ENCODE data around the gene ALDH1L1. TPM values are rescaled to one million over a fixed set of nuclear protein-coding genes. Genes with fewer than 3 reads are reported as not detected.

ALDH1L1 gene
- total RNA-seq, 8 experiments from 2014 or later: 0.27 to 7.8 (median 0.75) TPM

DNA sequence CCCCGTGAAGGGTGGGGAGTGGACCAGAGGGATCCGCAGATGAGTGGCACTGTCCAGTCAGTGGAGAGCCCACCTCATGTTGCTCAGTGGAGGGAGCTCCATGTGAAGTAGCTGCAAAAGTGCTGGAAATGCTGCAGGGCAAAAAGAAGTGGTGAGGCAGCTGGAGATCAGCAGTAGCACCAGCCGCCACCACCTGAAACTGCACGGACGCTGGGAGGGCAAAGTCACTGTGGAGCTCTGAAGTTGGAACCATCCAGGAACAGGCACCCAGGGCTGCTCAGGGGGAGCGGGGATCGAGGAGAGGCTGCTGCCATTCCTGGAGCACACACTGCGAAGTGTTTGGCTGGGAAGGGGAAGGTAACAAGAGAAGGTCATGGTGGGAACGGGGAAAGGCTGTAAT lies 6.4 kb upstream of the ALDH1L1 start:
- no peak for ATAC-seq (replicated peaks in 6 of 8)
- 40 to 96% (median 68%) methylated on average over 2 to 8 of the region's 9 CpGs; no CpG with 5 or more reads in 3 of the 10 experiments for WGBS, 10 experiments
- H3K4me3 ChIP-seq: no peak overlapping the region
- in situ Hi-C loops (cut with MboI; ENCODE audit: low pct_unique_long_range_greater_than_20kb in 2 of 9, low sequenced_read_pairs in 9 of 9, unreplicated experiment in 9 of 9): no loop called here
- no peaks in the 10 kb centered on the region for H3K4me1 ChIP-seq (replicated peaks in 1 of 2)
- H3K27ac ChIP-seq: no peak overlapping the region

DNA sequence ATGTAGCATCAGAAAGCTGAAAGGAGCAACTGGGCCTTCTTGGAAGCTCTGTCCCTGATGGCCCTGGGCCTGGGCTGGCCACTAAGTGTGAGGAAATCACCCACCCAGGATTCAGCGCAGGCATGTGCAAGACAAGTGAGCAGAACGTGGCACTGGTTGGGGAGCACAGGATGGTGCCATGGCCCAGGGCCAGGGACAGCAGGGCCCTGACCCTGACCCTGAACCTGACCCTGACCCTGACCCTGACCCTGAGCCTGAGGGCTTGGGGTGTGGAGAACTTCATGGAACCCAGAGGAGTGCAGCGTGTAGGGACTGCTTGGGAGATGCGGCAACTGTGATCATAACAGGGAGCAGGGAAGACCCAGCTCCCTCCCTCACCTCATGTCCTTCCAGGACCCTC lies 5.9 kb upstream of the ALDH1L1 start:
- 40 to 100% (median 80%) methylated on average over 1 to 2 of the region's 4 CpGs; no CpG with 5 or more reads in 4 of the 10 experiments for WGBS, 10 experiments
- no peak for ATAC-seq (replicated peaks in 6 of 8)
- in situ Hi-C loops (cut with MboI; ENCODE audit: low pct_unique_long_range_greater_than_20kb in 2 of 9, low sequenced_read_pairs in 9 of 9, unreplicated experiment in 9 of 9): no loop called here
- no peak overlapping the region for H3K27ac ChIP-seq
- no peaks in the 10 kb centered on the region for H3K4me1 ChIP-seq (replicated peaks in 1 of 2)
- no peak overlapping the region for H3K4me3 ChIP-seq

DNA sequence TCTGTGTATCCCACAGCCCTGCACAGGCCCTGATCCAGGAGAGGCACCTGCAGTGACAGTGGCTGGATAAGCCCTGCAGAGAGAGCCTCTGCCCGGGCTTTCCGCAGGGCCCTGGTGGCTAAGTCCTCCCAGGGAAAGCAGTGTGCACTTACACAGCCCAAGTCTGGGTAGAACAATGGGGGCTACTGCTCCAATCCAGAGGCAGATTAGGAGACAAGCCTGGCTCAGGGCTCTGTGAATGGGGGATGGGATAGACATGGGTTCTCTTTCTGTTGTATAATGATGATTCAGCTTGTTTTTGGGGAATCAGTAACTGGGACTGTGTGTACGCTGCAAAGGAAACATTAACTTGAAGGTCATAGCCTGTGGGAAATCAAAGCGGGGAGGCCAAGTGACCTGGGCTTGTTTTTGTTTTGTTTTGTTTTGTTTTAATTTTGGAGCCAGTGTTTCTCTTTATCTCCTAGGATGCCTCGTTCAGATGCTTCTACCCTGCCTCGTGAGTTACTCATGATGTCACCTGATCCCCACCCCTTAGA lies 4.1 kb upstream of the ALDH1L1 start:
- ATAC-seq (replicated peaks in 6 of 8): no peak
- WGBS, 10 experiments: 33 to 100% (median 69%) methylated on average over 2 to 5 of the region's 6 CpGs; no CpG with 5 or more reads in 3 of the 10 experiments
- H3K4me3 ChIP-seq: no peak overlapping the region
- no peak overlapping the region for H3K27ac ChIP-seq
- H3K4me1 ChIP-seq (replicated peaks in 1 of 2): peaks cover 6 to 7% of the 10 kb centered on the region in 2 donors
- in situ Hi-C loops (cut with MboI; ENCODE audit: low pct_unique_long_range_greater_than_20kb in 2 of 9, low sequenced_read_pairs in 9 of 9, unreplicated experiment in 9 of 9): no loop called here

DNA sequence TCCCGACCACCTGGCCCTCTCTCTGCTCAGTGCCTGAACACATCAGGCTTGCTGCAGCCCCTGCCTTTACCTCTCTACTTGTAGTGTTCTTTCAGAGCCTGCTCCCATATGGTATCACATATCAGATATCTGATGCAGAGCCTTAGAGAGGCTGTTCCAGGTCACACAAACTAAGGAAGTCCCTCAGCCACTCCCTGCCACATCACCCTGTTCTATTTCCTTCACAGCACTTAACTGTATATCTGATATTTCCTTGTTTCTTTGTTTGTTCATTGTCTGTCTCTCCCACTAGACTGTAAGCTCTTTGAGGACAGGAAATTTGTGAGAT lies 976 bp upstream of the ALDH1L1 start:
- in situ Hi-C loops (cut with MboI; ENCODE audit: low pct_unique_long_range_greater_than_20kb in 2 of 9, low sequenced_read_pairs in 9 of 9, unreplicated experiment in 9 of 9): no loop called here
- no peak overlapping the region for H3K27ac ChIP-seq
- H3K4me1 ChIP-seq (replicated peaks in 1 of 2): peaks cover 6 to 7% of the 10 kb centered on the region in 2 donors
- no peak overlapping the region for H3K4me3 ChIP-seq
- 0 to 50% methylated on average over 1 of the region's 1 CpG; no CpG with 5 or more reads in 8 of the 10 experiments for WGBS, 10 experiments
- no peak for ATAC-seq (replicated peaks in 6 of 8)

DNA sequence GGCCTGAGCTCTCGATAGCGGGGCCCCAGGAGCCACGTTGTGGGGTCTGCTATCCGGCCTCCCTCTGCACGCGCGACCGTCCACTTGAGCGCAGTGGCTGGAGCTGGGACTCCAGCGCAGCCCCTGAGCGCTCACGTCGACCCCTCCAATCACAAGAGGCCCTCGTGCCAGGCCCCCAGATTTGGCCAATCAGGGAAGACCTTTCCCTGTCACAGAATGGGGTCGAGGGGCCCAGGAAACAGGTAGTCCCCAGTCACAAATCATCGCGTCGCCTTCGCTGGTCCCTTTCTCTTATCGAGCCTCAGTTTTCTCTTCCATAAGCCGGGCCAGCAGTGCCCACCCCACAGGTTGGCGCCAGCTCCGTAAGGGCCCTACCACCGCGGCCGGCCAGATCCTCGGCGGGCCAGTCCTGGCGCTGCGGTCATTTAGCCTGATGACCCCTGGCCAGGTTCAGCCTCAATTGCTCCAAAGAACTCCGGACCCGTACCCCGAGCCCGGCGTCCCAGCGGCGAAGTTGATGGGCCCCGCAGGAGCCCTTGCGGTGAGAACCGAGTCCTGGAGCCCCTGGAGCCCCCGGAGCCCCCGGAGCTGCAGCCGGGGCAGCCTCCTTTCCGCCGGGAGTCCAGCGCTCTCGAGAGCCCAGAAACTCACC lies 435 bp downstream of the ALDH1L1 start:
- Histone ChIP-seq H3K4me1 (replicated peaks in 1 of 2) (peaks cover 6 to 7% of the 10 kb centered on the region in 2 donors), H3K27ac (no peak overlapping the region), H3K4me3 (peak overlapping the region; percentile 18 to 33 (median 33))
- ATAC-seq (replicated peaks in 6 of 8): peak in 5 of 8 experiments; percentile 1 to 53 (median 6)
- in situ Hi-C loops (cut with MboI; ENCODE audit: low pct_unique_long_range_greater_than_20kb in 2 of 9, low sequenced_read_pairs in 9 of 9, unreplicated experiment in 9 of 9): no loop called here
- 3 to 20% (median 6%) methylated on average over 2 to 19 of the region's 47 CpGs; no CpG with 5 or more reads in 5 of the 10 experiments for WGBS, 10 experiments

DNA sequence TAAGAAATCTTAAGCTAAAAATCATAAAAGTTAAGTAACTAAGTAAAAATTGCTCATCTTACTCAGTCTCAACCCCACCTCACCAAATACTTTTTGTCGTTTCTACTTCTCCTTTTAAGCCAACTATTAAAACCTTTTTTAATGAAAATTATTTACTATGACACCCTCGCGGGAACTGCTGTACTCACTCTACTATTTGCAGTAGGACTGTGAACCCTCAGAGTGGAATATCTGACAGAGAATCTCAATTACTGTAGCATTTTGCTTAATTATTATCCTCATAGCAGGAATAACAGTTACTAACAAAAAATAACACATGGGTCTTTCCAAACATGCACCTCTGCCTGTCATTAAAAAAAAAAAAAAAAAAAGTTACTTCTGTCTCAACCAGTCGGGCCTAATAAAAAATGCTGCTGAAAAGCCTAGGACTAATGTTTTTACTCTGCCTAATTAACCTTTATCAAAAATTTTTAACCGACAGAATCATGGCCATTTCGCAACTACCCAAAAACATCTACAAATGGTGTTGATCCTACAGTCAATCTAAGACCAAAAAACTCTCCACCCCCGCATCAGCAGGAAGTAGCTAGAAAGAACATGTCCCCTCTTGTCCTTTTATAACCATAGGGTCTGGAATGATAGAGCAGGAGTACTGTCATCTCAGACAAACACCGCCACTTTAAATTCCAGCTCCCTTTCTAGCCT lies 10.2 kb downstream of the ALDH1L1 start:
- in situ Hi-C loops (cut with MboI; ENCODE audit: low pct_unique_long_range_greater_than_20kb in 2 of 9, low sequenced_read_pairs in 9 of 9, unreplicated experiment in 9 of 9): no loop called here
- 78 to 100% (median 86%) methylated on average over 2 to 8 of the region's 8 CpGs for WGBS, 10 experiments

DNA sequence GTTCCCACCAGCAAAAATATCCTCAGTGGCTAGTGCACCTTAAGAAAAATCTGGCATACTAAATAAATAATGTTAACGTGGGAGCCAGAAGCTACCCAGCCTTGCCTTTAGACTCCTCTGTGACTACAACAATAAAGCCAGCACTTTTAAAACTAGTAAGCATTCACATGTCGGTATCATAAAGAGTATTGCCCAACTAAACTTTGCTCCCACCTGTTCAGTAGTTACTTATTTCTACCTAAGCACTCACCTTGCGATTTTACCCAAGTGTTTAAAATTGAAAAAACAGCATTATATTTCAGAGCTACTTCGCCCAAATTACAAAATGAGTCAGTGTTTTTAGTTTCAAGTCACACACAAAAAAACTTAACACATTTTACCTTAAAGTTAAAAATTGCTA lies 12.8 kb downstream of the ALDH1L1 start:
- WGBS, 10 experiments: 21 to 100% (median 75%) methylated on average over 3 to 4 of the region's 4 CpGs; no CpG with 5 or more reads in 2 of the 10 experiments
- no peaks in the 10 kb centered on the region for H3K4me1 ChIP-seq (replicated peaks in 1 of 2)
- in situ Hi-C loops (cut with MboI; ENCODE audit: low pct_unique_long_range_greater_than_20kb in 2 of 9, low sequenced_read_pairs in 9 of 9, unreplicated experiment in 9 of 9): no loop called here
- ATAC-seq (replicated peaks in 6 of 8): no peak
- H3K4me3 ChIP-seq: no peak overlapping the region
- H3K27ac ChIP-seq: no peak overlapping the region

More for the DNA sequence above, 10.2 kb downstream of the ALDH1L1 start:
- Histone ChIP-seq H3K4me3 (no peak overlapping the region), H3K27ac (no peak overlapping the region), H3K4me1 (replicated peaks in 1 of 2) (no peaks in the 10 kb centered on the region)
- peak in 1 of 8 experiments; percentile 33 for ATAC-seq (replicated peaks in 6 of 8)

DNA sequence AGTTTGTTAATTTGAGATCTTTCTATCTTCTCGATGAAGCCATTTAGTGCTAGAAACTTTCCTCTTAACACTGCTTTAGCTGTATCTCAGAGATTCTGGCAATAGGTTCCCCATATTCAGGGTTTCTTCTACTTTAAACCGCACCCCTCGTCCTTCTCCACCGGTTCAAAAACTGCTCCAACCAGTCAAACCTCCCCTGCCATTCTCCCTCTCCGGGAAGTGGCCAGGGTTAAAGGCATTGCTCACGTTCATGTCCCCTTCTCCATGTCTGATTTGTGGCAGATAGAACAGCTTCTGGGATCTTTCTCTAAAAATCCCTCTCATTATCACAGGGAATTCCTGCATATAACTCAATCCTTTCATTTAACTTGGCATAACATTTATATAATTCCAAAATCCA lies 14.4 kb downstream of the ALDH1L1 start:
- no peak for ATAC-seq (replicated peaks in 6 of 8)
- 28 to 100% (median 85%) methylated on average over 1 to 6 of the region's 6 CpGs for WGBS, 10 experiments
- Histone ChIP-seq H3K27ac (no peak overlapping the region), H3K4me3 (no peak overlapping the region), H3K4me1 (replicated peaks in 1 of 2) (no peaks in the 10 kb centered on the region)
- in situ Hi-C loops (cut with MboI; ENCODE audit: low pct_unique_long_range_greater_than_20kb in 2 of 9, low sequenced_read_pairs in 9 of 9, unreplicated experiment in 9 of 9): no loop called here

DNA sequence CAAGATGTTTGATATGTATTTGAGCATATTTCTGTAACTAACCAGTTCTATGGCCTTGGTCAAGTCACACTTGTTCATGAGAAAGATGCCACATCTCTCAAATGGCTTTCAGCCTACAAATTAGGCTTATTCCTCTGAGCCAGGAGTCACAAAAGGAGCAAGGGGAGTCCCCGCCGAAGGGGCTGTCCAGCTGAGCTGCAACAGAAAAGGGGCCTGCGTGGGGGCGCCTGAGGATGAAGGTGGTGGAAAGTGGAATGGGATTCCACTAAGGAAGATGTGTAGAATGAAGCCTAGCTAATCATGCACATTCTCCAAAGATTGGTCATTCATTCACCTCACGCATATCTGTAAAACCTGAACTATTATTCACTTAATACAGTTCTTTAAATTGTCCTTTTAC lies 19.1 kb downstream of the ALDH1L1 start:
- no peak overlapping the region for H3K4me3 ChIP-seq
- no peak for ATAC-seq (replicated peaks in 6 of 8)
- H3K27ac ChIP-seq: no peak overlapping the region
- 52 to 86% (median 80%) methylated on average over 1 to 5 of the region's 5 CpGs; no CpG with 5 or more reads in 5 of the 10 experiments for WGBS, 10 experiments
- in situ Hi-C loops (cut with MboI; ENCODE audit: low pct_unique_long_range_greater_than_20kb in 2 of 9, low sequenced_read_pairs in 9 of 9, unreplicated experiment in 9 of 9): no loop called here
- H3K4me1 ChIP-seq (replicated peaks in 1 of 2): peaks cover 0 to 6% of the 10 kb centered on the region in 2 donors

DNA sequence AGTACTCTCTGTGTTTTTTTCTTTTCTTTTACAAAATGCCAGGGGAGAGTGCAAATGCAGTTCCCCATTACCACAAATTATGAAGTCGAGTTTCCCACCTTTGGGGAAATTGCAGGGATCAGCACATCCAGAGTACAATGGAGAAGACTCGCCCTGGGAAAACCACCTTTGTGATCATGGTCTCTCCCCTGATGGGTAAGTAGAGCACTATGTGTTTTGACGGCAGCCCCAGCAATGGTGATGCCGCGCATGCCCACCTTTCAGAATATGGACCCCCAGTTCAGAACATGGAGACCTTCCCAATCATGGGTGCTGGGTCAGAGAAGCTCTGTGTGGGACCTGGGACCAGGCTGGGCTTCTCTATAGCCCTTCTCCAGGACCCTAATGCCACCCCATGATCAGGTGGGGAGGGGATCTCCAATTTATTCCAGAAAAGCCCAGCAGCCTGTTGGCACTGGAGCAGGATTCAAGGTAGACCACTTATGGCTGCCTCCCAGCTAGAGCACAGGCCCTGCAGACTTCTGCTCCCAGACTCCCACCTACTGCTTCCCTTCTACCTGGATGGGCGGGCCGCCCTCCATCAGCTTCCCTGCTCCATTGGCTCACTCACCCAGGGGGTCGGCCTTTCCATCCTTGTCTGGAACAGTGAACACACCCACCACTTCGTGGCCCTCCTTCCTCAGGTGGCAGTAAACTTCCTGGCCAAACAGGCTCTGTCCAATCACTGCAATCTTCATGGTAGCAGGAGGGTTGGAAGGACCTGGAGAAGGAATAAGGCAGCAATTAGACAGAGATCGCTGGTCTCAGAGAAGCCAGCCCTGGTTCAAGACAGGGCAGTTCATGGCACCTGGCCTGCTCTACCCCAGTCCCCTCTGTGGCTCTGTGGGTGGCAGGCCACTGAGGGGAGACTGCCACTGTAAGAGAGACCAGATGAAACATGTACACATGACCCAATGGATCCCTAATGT lies 19.9 kb downstream of the ALDH1L1 start:
- in situ Hi-C loops (cut with MboI; ENCODE audit: low pct_unique_long_range_greater_than_20kb in 2 of 9, low sequenced_read_pairs in 9 of 9, unreplicated experiment in 9 of 9): no loop called here
- H3K27ac ChIP-seq: no peak overlapping the region
- peaks cover 0 to 6% of the 10 kb centered on the region in 2 donors for H3K4me1 ChIP-seq (replicated peaks in 1 of 2)
- no peak overlapping the region for H3K4me3 ChIP-seq
- WGBS, 10 experiments: 57 to 100% (median 69%) methylated on average over 1 to 5 of the region's 10 CpGs; no CpG with 5 or more reads in 1 of the 10 experiments
- no peak for ATAC-seq (replicated peaks in 6 of 8)

DNA sequence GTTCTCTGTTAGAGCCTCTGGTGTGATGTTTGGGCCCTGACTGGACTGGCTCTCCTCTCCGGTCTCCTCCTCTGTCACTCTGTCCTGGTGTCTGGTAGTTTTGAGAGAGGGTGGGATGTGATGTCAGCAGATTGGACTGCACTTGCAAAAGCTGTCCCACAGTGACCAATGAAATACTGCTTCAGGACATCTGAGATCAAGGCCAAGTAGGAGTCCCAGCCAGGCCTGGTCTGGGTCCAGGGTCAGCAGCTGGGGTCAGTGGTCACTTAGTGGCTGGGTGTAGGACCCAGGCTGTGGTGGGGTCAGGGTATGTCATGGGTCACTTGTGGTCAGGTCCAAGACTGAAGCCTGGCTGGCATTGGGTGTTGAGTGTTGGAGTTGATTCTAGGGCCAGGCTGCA lies 20.9 kb downstream of the ALDH1L1 start:
- H3K27ac ChIP-seq: no peak overlapping the region
- in situ Hi-C loops (cut with MboI; ENCODE audit: low pct_unique_long_range_greater_than_20kb in 2 of 9, low sequenced_read_pairs in 9 of 9, unreplicated experiment in 9 of 9): no loop called here
- H3K4me3 ChIP-seq: no peak overlapping the region
- 80 to 100% (median 100%) methylated on average over 1 of the region's 1 CpG; no CpG with 5 or more reads in 7 of the 10 experiments for WGBS, 10 experiments
- H3K4me1 ChIP-seq (replicated peaks in 1 of 2): peaks cover 0 to 6% of the 10 kb centered on the region in 2 donors
- ATAC-seq (replicated peaks in 6 of 8): no peak

DNA sequence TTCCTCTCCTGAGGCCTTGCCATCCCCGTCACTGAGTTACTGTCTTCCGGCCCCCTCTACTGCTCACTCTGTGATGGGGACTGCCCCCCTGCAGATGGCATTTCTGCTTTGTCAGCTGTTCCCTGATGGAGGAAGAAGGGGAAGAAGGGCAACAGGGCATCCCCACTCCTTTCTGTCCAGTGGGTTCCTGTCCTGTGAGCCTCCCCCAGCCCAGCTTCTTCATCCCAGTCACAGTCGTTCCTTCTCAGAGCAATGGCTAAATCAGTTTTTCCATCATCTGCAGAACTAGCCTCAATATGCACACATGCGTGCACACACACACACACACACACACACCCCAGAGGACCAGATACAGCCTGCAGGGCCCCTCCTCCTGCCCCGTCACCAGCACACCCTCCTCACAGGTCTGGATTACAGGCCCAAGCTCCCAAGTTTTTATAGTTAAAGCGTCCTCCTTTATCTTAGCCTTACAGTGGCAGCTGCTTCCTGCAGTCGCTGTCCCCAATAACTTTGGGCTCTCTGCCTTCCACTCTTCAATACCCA lies 21.4 kb downstream of the ALDH1L1 start:
- in situ Hi-C loops (cut with MboI; ENCODE audit: low pct_unique_long_range_greater_than_20kb in 2 of 9, low sequenced_read_pairs in 9 of 9, unreplicated experiment in 9 of 9): no loop called here
- Histone ChIP-seq H3K27ac (no peak overlapping the region), H3K4me1 (replicated peaks in 1 of 2) (peaks cover 0 to 6% of the 10 kb centered on the region in 2 donors), H3K4me3 (no peak overlapping the region)
- WGBS, 10 experiments: 32 to 90% (median 76%) methylated on average over 2 to 4 of the region's 7 CpGs; no CpG with 5 or more reads in 5 of the 10 experiments
- ATAC-seq (replicated peaks in 6 of 8): peak in 5 of 8 experiments; percentile 24 to 59 (median 48)
